Measurements from ENCODE around the gene UBL7. TPM values are rescaled to one million over a fixed set of nuclear protein-coding genes. Genes with fewer than 3 reads are reported as not detected.

Gene UBL7
- total RNA-seq, 1 donor from 2014 or later = 57.0 TPM

DNA sequence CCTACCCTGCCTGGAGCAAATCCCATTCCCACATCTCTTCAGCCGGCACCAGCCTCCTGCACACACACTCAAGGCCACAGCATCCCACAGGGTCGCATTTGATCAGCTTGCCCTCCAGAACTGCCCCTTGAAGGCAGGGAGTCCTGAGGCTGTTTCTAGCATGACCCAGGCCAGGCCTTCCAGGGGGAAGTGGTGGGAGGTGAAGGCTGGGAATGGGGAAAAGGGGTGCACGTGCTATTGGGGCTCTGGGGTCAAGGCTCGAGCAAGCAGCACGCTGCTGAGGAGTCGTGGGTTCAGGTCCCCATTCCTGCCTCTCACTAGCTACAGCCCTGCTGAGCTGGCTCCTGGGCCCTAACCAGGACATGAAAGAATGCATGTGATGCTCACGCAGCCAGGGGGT, 52.1 kb downstream of the UBL7 start:
- no peaks in the 10 kb centered on the region for H3K9me3 Mint-ChIP-seq
- TF ChIP-seq, protein P1, sequence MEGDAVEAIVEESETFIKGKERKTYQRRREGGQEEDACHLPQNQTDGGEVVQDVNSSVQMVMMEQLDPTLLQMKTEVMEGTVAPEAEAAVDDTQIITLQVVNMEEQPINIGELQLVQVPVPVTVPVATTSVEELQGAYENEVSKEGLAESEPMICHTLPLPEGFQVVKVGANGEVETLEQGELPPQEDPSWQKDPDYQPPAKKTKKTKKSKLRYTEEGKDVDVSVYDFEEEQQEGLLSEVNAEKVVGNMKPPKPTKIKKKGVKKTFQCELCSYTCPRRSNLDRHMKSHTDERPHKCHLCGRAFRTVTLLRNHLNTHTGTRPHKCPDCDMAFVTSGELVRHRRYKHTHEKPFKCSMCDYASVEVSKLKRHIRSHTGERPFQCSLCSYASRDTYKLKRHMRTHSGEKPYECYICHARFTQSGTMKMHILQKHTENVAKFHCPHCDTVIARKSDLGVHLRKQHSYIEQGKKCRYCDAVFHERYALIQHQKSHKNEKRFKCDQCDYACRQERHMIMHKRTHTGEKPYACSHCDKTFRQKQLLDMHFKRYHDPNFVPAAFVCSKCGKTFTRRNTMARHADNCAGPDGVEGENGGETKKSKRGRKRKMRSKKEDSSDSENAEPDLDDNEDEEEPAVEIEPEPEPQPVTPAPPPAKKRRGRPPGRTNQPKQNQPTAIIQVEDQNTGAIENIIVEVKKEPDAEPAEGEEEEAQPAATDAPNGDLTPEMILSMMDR (conservative IDR thresholded peaks at IDR 0.05) = no peak
- peaks cover 6% of the 10 kb centered on the region for H3K27me3 Mint-ChIP-seq
- H3K4me1 Mint-ChIP-seq (ENCODE audit: unreplicated experiment) = peaks cover 18% of the 10 kb centered on the region
- no peak for DNase-seq (ENCODE audit: extremely low spot score, unreplicated experiment)
- peak overlapping the region; percentile 64 for H3K27ac Mint-ChIP-seq
- no peak overlapping the region for H3K4me3 Mint-ChIP-seq
- H3K36me3 Mint-ChIP-seq = no peaks in the 10 kb centered on the region

DNA sequence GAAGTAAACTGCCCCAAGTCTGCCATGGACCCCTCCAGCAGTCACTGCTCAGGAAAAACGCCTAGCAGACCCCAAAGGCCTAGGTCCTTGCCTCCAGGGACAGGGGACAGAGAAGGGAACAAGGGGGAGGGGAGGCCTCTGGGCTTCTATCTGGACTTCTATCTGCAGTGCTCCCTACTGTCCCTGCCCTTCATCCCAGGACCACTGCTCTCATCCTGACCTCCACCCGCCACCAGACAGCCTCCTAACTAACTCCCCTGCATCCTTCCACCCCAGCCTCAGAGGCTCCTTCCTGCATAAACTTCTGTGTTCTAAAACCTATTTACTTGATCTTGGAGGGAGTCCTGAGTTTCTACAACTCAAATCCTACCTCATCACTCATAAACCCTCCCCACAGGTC, 52.6 kb downstream of the UBL7 start:
- H3K4me1 Mint-ChIP-seq (ENCODE audit: unreplicated experiment) = peaks cover 18% of the 10 kb centered on the region
- TF ChIP-seq, protein P1 (conservative IDR thresholded peaks at IDR 0.05) = no peak
- DNase-seq (ENCODE audit: extremely low spot score, unreplicated experiment) = no peak
- peak overlapping the region; percentile 64 for H3K27ac Mint-ChIP-seq
- no peak overlapping the region for H3K4me3 Mint-ChIP-seq
- H3K27me3 Mint-ChIP-seq = peaks cover 6% of the 10 kb centered on the region
- no peaks in the 10 kb centered on the region for H3K36me3 Mint-ChIP-seq
- no peaks in the 10 kb centered on the region for H3K9me3 Mint-ChIP-seq

DNA sequence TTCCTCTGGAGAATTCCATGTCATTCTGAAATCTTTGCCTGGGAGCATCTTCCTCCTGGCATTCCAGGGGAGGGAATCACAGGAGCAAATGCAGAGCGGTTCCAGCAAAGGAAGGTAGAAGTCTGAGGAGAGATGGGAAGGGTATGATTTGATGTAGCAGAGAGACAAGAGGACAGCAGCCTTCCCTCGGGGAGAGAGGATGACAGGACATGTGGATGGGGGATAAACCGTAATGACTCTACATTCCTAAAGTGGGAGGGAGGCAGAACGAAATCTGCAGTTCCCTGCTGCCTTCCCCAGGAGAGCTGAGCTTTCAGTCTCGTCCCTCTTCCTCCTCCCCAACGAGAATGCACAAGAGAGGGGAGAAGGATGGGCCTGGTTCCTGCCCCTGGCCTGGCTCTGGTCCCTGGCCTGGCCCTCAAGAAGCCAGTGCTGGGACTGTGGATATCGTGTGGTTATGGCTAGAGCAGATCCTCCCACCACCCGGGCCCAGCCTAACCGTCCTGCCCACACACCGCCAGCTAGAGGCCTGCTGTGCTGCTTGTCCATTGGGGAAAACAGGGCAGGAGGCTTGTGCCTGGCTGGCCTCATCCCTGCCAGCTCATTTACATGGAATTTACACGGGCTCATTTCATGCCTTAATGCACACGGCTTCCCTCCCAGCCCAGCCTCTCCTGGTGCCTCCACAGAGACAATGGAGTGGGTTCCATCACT, 53.8 kb downstream of the UBL7 start:
- DNase-seq (ENCODE audit: extremely low spot score, unreplicated experiment) = no peak
- TF ChIP-seq, protein P1 (conservative IDR thresholded peaks at IDR 0.05) = no peak
- Mint-ChIP-seq H3K36me3 (no peaks in the 10 kb centered on the region), H3K4me1 (ENCODE audit: unreplicated experiment) (peaks cover 18% of the 10 kb centered on the region), H3K27ac (peak overlapping the region; percentile 61), H3K27me3 (peaks cover 6% of the 10 kb centered on the region), H3K9me3 (no peaks in the 10 kb centered on the region), H3K4me3 (no peak overlapping the region)

DNA sequence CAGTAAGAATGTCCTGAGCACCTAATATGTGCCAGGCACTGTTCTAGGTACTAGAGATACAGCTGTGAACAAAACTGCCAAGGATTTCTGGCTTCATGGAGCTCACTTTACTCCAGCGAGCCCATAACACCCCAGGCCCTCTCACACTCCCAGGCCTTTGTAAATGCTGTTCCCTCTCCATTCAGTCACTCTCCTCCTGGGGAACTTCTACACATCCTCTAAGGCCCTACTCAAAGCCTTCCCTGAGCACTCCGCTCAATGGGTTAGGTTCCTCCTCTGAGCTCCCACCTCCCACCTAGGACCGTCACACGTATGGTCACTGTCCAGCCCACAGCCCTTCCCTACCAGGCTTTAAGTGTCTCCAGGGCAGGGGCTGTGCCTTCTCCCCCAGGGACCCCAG, 54.4 kb downstream of the UBL7 start:
- Mint-ChIP-seq H3K9me3 (no peaks in the 10 kb centered on the region), H3K36me3 (no peaks in the 10 kb centered on the region), H3K27ac (peak overlapping the region; percentile 61), H3K4me3 (no peak overlapping the region), H3K27me3 (peaks cover 6% of the 10 kb centered on the region), H3K4me1 (ENCODE audit: unreplicated experiment) (peaks cover 21% of the 10 kb centered on the region)
- DNase-seq (ENCODE audit: extremely low spot score, unreplicated experiment) = no peak
- TF ChIP-seq, protein P1 (conservative IDR thresholded peaks at IDR 0.05) = no peak

DNA sequence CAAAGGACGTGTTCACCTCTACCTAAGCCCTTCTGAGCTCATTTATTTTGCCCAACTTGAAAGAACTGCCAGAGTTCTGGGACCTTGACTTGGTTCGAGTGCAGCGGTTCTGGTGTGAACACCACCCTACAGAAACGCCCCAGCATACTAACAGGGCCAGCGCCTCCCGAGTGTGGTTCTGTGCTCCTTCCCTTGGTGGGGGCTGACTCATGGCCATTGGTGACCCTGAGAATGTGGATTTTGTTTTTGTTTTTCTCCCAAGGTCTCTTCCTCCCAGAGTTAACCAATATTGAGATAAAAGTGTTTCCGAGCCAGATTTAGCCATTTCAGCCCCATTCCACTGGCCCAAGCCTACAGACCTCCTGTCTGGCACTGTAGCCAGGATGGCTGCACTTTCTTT, 55.1 kb downstream of the UBL7 start:
- TF ChIP-seq, protein P1 (conservative IDR thresholded peaks at IDR 0.05) = no peak
- no peak overlapping the region for H3K27ac Mint-ChIP-seq
- no peak for DNase-seq (ENCODE audit: extremely low spot score, unreplicated experiment)
- no peaks in the 10 kb centered on the region for H3K9me3 Mint-ChIP-seq
- no peak overlapping the region for H3K4me3 Mint-ChIP-seq
- H3K27me3 Mint-ChIP-seq = peaks cover 6% of the 10 kb centered on the region
- peaks cover 21% of the 10 kb centered on the region for H3K4me1 Mint-ChIP-seq (ENCODE audit: unreplicated experiment)
- H3K36me3 Mint-ChIP-seq = no peaks in the 10 kb centered on the region
